Right lobe of liver (tissue), 4 donors: ENCODE data around the gene ARL3.

Experiments used
- POLR2A ChIP-seq: fragments of 450-650 bp; IDR thresholded peaks from one replicate; pipeline ENCODE4 v1.6.1; 2017; ENCODE audit warnings: antibody characterized with exemption, mild to moderate bottlenecking
- TF ChIP-seq, protein P1 (sequence below), 4 donors: fragments of 200-600 bp in 3 of 4; fragments of 450-650 bp in 1 of 4; IDR thresholded peaks; one replicate each; pipeline versions ENCODE4 v1.5.1 to v1.8.0; 2016 to 2022; ENCODE audit warnings: antibody characterized with exemption in 4 of 4, mild to moderate bottlenecking in 2 of 4
- donor health status: DM: no; HTN: no; CAD: no.
- donor health status: DM: no; HTN: no; CAD: no.
- donor health status: DM: no; HTN: yes; CAD: no.

DNA sequence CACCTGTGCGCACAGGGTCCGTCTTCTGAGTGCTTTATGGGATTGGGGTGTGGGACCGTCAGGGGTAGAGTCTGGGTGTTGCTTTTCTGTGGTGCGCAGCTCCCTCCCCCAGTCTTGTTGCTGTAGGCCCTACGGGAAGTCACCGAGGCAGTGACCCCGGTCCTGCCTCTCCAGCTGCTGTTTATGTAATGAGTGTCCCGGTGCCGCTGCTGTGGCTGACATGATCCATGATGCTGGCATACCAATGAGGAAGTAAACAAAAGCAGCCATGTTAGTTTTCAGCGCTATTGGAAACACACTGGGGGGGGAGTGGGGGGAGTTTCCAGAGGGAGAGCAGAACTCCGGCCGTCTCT, 68.8 kb downstream of the ARL3 start:
- TF ChIP-seq, protein P1, sequence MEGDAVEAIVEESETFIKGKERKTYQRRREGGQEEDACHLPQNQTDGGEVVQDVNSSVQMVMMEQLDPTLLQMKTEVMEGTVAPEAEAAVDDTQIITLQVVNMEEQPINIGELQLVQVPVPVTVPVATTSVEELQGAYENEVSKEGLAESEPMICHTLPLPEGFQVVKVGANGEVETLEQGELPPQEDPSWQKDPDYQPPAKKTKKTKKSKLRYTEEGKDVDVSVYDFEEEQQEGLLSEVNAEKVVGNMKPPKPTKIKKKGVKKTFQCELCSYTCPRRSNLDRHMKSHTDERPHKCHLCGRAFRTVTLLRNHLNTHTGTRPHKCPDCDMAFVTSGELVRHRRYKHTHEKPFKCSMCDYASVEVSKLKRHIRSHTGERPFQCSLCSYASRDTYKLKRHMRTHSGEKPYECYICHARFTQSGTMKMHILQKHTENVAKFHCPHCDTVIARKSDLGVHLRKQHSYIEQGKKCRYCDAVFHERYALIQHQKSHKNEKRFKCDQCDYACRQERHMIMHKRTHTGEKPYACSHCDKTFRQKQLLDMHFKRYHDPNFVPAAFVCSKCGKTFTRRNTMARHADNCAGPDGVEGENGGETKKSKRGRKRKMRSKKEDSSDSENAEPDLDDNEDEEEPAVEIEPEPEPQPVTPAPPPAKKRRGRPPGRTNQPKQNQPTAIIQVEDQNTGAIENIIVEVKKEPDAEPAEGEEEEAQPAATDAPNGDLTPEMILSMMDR (IDR thresholded peaks at IDR 0.05), result no peak
- peak; percentile 55 for TF ChIP-seq POLR2A
